Activated B cell treated with CpG ODN at 0.5 μM for 24 hours (primary cell): ENCODE data around the gene DTYMK. TPM values are rescaled to one million over a fixed set of nuclear protein-coding genes. Genes with fewer than 3 reads are reported as not detected.
A peak's percentile ranks its signal among the peaks of the same experiment; 100 is the strongest.

Experiments
- ATAC-seq: fragments of 200-7000 bp; cut with Tn5 transposase; one replicate; pipeline ENCODE4 v1.10.0; 2021; ENCODE audit warnings: low read depth, mild to moderate bottlenecking, moderate library complexity
- CTCF ChIA-PET: fragments of 350-600 bp; sonication (Branson Sonifier 250); formaldehyde crosslinking; loops from one replicate; lab custom pipeline; 2021; ENCODE audit warnings: antibody characterized with exemption; lab: Charles Lee
- POLR2A ChIA-PET: fragments of 350-600 bp; sonication (Branson Sonifier 250); formaldehyde crosslinking; loops from one replicate; lab custom pipeline; 2021; ENCODE audit warnings: antibody characterized with exemption; lab: Charles Lee
- DNase-seq: peaks from one replicate; pipeline ENCODE4 v3.0.0; 2022
- H3K27ac Mint-ChIP-seq: one replicate; pipeline ENCODE4 v1.8.0; 2020; ENCODE audit warnings: mixed read lengths
- H3K27me3 Mint-ChIP-seq: one replicate; pipeline ENCODE4 v1.8.0; 2021; ENCODE audit warnings: mixed read lengths
- H3K36me3 Mint-ChIP-seq: one replicate; pipeline ENCODE4 v1.8.0; 2021; ENCODE audit warnings: low read depth, mixed read lengths
- H3K4me1 Mint-ChIP-seq: one replicate; pipeline ENCODE4 v1.8.0; 2021; ENCODE audit warnings: mixed read lengths
- H3K4me3 Mint-ChIP-seq: one replicate; pipeline ENCODE4 v1.8.0; 2020; ENCODE audit warnings: mild to moderate bottlenecking, mixed read lengths
- H3K9me3 Mint-ChIP-seq: one replicate; pipeline ENCODE4 v1.8.0; 2020; ENCODE audit warnings: mixed read lengths
- intact Hi-C: fragments of 100-400 bp; cut with micrococcal nuclease; formaldehyde crosslinking; loops from one replicate; pipeline ENCODE4 v1.15.1; 2024
- total RNA-seq: library from RNA; stranded (reverse); gene quantifications from 2 replicates; pipeline ENCODE4 v1.2.3, GENCODE V29; 2022
- TF ChIP-seq, protein P1 (sequence below): fragments of 200-600 bp; IDR thresholded peaks from one replicate; pipeline ENCODE4 v1.8.0; 2022; ENCODE audit warnings: antibody characterized with exemption, mild to moderate bottlenecking

DTYMK gene
- total RNA-seq, 1 donor from 2014 or later = 34.7 TPM

DNA sequence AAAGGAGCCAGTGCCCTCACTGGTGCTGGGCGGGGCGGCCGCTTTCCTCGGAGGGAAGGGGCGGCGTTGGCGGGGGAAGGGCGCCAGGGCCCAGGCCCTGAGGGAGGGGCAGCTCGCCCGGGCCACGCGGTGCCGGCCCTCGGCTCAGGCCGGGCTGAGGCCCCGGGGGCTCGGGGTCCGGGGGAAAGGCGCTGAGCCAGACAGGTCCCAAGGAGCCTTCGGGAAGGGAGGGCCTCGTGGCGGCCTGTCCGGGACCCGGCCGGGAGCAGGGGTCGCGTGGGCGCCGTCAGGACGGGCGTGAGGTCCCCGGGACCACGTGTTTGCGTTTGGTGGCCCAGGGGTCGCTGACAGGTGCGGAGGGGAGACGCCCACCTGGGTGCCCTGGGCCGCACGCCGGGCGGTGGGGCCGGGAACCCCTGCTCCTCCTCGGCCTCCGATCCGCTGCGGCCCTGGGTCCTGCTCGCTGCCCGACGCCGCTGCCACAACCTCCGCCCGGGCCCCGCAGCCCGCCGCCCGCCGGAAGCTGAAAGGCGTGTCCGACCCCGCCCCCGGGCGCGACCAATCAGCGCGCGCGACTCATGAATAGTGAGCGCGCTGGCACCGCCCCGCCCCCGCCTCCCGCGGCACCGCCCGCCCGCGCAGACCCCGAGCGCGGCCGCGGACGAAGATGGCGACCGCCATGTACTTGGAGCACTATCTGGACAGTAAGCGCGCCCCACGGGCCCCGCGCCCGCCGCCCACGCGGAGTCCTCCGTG, 15.0 kb upstream of the DTYMK start, which contains the start of gene ING5:
Gene ING5, plus strand, starts transcription at position 641 of the 756 bp plus-strand sequence. Its CDS starts 27 bp downstream, at position 668.
- Mint-ChIP-seq H3K9me3 (no peaks in the 10 kb centered on the region), H3K36me3 (peaks cover 21% of the 10 kb centered on the region), H3K27me3 (no peaks in the 10 kb centered on the region), H3K4me3 (peak within 1 kb of the TSS; percentile 87), H3K27ac (peak within 1 kb of the TSS; percentile 86), H3K4me1 (peaks cover 26% of the 10 kb centered on the region)
- POLR2A ChIA-PET = interaction anchor here (0.5 to 6.6 kb wide), 31 partner anchors 9 to 1140 kb away, joined by 3 to 117 read pairs (median 4); partner anchors contain the start of genes ATG4B, CAPN10, D2HGDH and DTYMK
- ATAC-seq (peak; percentile 65), DNase-seq (peak; percentile 99)
- TF ChIP-seq, protein P1, sequence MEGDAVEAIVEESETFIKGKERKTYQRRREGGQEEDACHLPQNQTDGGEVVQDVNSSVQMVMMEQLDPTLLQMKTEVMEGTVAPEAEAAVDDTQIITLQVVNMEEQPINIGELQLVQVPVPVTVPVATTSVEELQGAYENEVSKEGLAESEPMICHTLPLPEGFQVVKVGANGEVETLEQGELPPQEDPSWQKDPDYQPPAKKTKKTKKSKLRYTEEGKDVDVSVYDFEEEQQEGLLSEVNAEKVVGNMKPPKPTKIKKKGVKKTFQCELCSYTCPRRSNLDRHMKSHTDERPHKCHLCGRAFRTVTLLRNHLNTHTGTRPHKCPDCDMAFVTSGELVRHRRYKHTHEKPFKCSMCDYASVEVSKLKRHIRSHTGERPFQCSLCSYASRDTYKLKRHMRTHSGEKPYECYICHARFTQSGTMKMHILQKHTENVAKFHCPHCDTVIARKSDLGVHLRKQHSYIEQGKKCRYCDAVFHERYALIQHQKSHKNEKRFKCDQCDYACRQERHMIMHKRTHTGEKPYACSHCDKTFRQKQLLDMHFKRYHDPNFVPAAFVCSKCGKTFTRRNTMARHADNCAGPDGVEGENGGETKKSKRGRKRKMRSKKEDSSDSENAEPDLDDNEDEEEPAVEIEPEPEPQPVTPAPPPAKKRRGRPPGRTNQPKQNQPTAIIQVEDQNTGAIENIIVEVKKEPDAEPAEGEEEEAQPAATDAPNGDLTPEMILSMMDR = no peak
- intact Hi-C loops = loop anchor here (1.0 to 5.0 kb wide), 10 partner anchors 15 to 1140 kb away; partner anchors contain the start of genes ATG4B, D2HGDH, DTYMK and HDLBP
- CTCF ChIA-PET = interaction anchor here (0.8 to 2.1 kb wide), 5 partner anchors 13 to 249 kb away, joined by 3 to 13 read pairs (median 5); partner anchors contain the start of genes D2HGDH and DTYMK

DNA sequence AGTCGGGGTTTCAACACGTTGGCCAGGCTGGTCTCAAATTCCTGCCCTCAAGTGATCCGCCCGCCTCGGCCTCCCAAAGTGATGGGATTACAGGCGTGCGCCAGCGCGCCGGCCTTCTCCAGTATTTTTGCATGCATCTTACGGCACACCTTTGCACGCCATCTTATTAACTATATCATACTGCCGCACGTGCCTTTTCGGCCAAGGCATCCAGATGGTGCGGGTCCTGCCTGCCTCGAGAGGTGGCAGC, 14.5 kb upstream of the DTYMK start:
- no peaks in the 10 kb centered on the region for H3K27me3 Mint-ChIP-seq
- CTCF ChIA-PET = interaction anchor here (1.5 to 1.9 kb wide), 2 partner anchors 33 to 177 kb away, joined by 5 to 13 read pairs; partner anchors contain the start of gene D2HGDH
- no peak for ATAC-seq
- no peak for DNase-seq
- H3K36me3 Mint-ChIP-seq = peaks cover 20% of the 10 kb centered on the region
- H3K4me3 Mint-ChIP-seq = peak overlapping the region; percentile 87
- H3K9me3 Mint-ChIP-seq = no peaks in the 10 kb centered on the region
- POLR2A ChIA-PET = interaction anchor here (0.5 to 6.6 kb wide), 21 partner anchors 9 to 1114 kb away, joined by 3 to 117 read pairs (median 5); partner anchors contain the start of genes ATG4B, CAPN10, D2HGDH and DTYMK
- H3K27ac Mint-ChIP-seq = peak overlapping the region; percentile 86
- TF ChIP-seq, protein P1 = no peak
- H3K4me1 Mint-ChIP-seq = peaks cover 26% of the 10 kb centered on the region
- intact Hi-C loops = loop anchor here (1.0 to 5.0 kb wide), 5 partner anchors 33 to 1140 kb away; partner anchors contain the start of genes D2HGDH, HDLBP, SEPTIN2 and STK25

DNA sequence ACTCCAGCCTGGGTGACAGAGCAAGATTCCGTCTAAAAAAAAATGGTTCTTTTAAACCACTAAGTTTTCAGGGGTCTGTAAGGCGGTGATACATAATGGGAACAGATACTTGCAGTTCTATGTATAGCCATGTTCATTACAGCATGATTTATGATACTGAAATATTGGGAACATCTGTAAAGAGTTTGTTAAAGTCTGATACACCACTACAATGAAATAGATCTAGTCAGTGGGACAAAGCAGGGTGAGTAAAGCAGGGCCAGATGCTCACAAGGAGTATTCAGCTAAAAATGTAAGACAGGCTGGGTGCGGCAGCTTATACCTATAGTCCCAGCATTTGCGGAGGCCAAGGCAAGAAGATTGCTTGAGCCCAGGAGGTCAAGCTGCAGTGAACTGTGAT, 9.0 kb upstream of the DTYMK start:
- Mint-ChIP-seq H3K9me3 (no peaks in the 10 kb centered on the region), H3K27ac (no peak overlapping the region)
- intact Hi-C loops = no loop called here

DNA sequence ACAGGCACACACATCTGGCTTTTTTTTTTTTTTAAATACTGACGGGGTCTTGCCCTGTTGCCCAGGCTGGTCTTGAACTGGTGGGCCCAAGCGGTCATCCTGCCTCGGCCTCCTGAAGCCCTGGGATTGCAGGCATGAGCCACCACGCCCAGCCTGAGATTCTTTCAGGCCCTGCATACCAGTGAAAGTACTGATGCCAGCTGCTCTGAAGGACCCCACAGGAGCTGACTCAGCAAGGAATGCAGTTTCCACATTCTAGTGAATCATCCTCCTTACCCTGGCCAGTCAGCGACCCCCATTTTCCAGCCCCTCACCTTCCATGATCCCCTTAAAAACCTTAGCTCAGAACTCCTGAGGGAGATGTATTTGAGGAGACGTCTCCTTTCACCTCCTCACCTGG, 5.8 kb upstream of the DTYMK start:
- CTCF ChIA-PET = no interaction called here
- H3K4me3 Mint-ChIP-seq = no peak overlapping the region
- TF ChIP-seq, protein P1 = no peak

More for the DNA sequence above, 9.0 kb upstream of the DTYMK start:
- ATAC-seq (no peak), DNase-seq (no peak)
- Mint-ChIP-seq H3K27me3 (no peaks in the 10 kb centered on the region), H3K4me3 (no peak overlapping the region), H3K36me3 (peaks cover 27% of the 10 kb centered on the region), H3K4me1 (peaks cover 7% of the 10 kb centered on the region)
- ChIA-PET CTCF (no interaction called here), POLR2A (no interaction called here)
- TF ChIP-seq, protein P1 = no peak

DNA sequence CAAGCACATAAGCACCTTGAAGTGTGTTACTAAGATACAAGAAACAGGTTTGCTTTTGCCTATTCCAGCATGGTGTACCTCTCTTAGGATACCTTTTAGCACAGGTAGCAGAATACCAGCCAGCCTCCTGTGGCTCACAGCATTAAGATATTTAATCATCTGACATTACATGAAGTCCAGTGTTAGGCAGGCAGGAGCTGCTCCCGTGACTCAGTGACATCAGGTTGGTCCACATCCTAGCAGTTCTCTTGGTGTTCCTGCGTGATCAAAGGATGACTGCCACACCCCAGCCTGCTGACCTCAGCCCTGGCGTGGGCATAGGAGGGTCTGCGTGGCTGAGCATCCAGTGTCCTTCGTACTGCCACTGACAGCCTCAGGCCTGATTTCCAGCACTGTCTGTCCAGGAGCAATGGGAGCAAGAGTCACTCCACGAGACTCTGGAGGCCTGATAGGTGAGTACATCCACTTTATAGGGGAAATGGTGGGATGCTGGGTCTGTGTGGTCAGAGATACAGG, 3.6 kb upstream of the DTYMK start:
- no peaks in the 10 kb centered on the region for H3K9me3 Mint-ChIP-seq
- ATAC-seq (no peak), DNase-seq (no peak)
- H3K36me3 Mint-ChIP-seq = peaks cover 36% of the 10 kb centered on the region
- ChIA-PET CTCF (no interaction called here), POLR2A (no interaction called here)
- no peak overlapping the region for H3K27ac Mint-ChIP-seq
- peaks cover 26% of the 10 kb centered on the region for H3K4me1 Mint-ChIP-seq
- no peak overlapping the region for H3K4me3 Mint-ChIP-seq
- intact Hi-C loops = no loop called here
- no peaks in the 10 kb centered on the region for H3K27me3 Mint-ChIP-seq
- TF ChIP-seq, protein P1 = no peak

More for the DNA sequence above, 5.8 kb upstream of the DTYMK start:
- Mint-ChIP-seq H3K27me3 (no peaks in the 10 kb centered on the region), H3K4me1 (peaks cover 17% of the 10 kb centered on the region), H3K27ac (no peak overlapping the region), H3K9me3 (no peaks in the 10 kb centered on the region), H3K36me3 (peaks cover 39% of the 10 kb centered on the region)
- POLR2A ChIA-PET = interaction anchor here (1.6 kb wide), 1 partner anchor 10 kb away, joined by 6 read pairs; the partner anchor contains the start of gene ING5
- no peak for ATAC-seq
- DNase-seq = no peak
- intact Hi-C loops = no loop called here
